Measurements from ENCODE around the gene KCNJ14. TPM values are rescaled to one million over a fixed set of nuclear protein-coding genes. Genes with fewer than 3 reads are reported as not detected.

KCNJ14 gene
- total and polyA plus RNA-seq, 2 of the 8 experiments (the other 6 are each of a cell fraction or from before 2014, with no cell fraction given): 0.45 to 0.89 TPM

GRCh38 chr19:48445256-48445605, 10.1 kb upstream of the KCNJ14 start:
- H3K27me3 ChIP-seq (replicated peaks in 1 of 4; ENCODE audit: control insufficient read depth in 3 of 4, extremely low read depth in 1 of 4, insufficient read depth in 3 of 4, low read length in 3 of 4): no peaks in the 10 kb centered on the region
- TF ChIP-seq RAD21 (IDR thresholded peaks at IDR 0.05 in 1 of 2, conservative IDR thresholded peaks at IDR 0.05 in 1 of 2; ENCODE audit: low read depth in 2 of 2, low read length in 2 of 2): peak; percentile 9 to 24; a peak in 2 of 4 replicates
- TF ChIP-seq ATF2 (IDR thresholded peaks at IDR 0.05; ENCODE audit: low read length): no peak
- peak in 2 of 3 experiments; percentile 33 to 37; a peak in 2 of 4 replicates for TF ChIP-seq CTCF (IDR thresholded peaks at IDR 0.05; ENCODE audit: control extremely low read depth in 1 of 3, insufficient read depth in 1 of 3, low read depth in 1 of 3, low read length in 3 of 3)
- peak; percentile 41 for TF ChIP-seq TAF7 (optimal IDR thresholded peaks at IDR 0.05; ENCODE audit: borderline replicate concordance, low read depth, low read length)
- H2BK120ac ChIP-seq (replicated peaks; ENCODE audit: low read depth, low read length): no peak overlapping the region
- H4K8ac ChIP-seq (ENCODE audit: extremely low read depth, insufficient read depth, low read length): no peak overlapping the region
- H3K4me2 ChIP-seq (ENCODE audit: insufficient read depth in 1 of 2, low read depth in 2 of 2, low read length in 2 of 2): peak overlapping the region; percentile 53 to 85
- no peak overlapping the region for H4K91ac ChIP-seq (replicated peaks; ENCODE audit: insufficient read length, low read length)
- peaks cover 2% of the 10 kb centered on the region; the same call in 1 of the 2 replicates for H3K79me1 ChIP-seq (ENCODE audit: low read depth, low read length)
- peak overlapping the region; percentile 54; the same call in 1 of the 2 replicates for H2AFZ ChIP-seq (ENCODE audit: low read length)
- peaks cover 6 to 26% (median 20%) of the 10 kb centered on the region in 4 experiments for H3K36me3 ChIP-seq (ENCODE audit: control insufficient read depth in 2 of 4, insufficient read depth in 4 of 4, low read length in 3 of 4)
- peak overlapping the region; percentile 32; the same call in 1 of the 2 replicates for H2BK5ac ChIP-seq (ENCODE audit: low read depth, low read length)
- H2BK20ac ChIP-seq (ENCODE audit: low read length): no peak overlapping the region
- FAIRE-seq (no peak), DNase-seq (ENCODE audit: low read depth in 1 of 2, low spot score in 2 of 2) (peak in 1 of 2 experiments; percentile 53)
- peaks cover 0 to 8% of the 10 kb centered on the region in 2 experiments; a peak in 2 of 4 replicates for H3K79me2 ChIP-seq (ENCODE audit: control insufficient read depth in 1 of 2, insufficient read depth in 2 of 2, low read length in 2 of 2)
- H3K4me3 ChIP-seq (ENCODE audit: extremely low read depth in 1 of 4, insufficient read depth in 2 of 4, low read depth in 3 of 4, low read length in 4 of 4): peak overlapping the region; percentile 80 to 99 (median 95)
- ChIA-PET CTCF (ENCODE audit: partially characterized antibody) (interaction anchor here (0.5 to 1.9 kb wide), 7 partner anchors 11 to 1012 kb away, joined by 3 to 8 read pairs (median 4); no protein-coding TSS in a partner anchor), POLR2A (ENCODE audit: partially characterized antibody) (interaction anchor here (0.7 to 3.0 kb wide), 9 partner anchors 10 to 82 kb away, joined by 3 to 13 read pairs (median 6); partner anchors contain the start of genes KCNJ14, KDELR1 and TMEM143)
- no peak overlapping the region; the same call in 1 of the 2 replicates for H2BK12ac ChIP-seq (ENCODE audit: low read depth, low read length)
- H3K9me3 ChIP-seq (ENCODE audit: insufficient read depth in 2 of 2, low read depth in 1 of 2, low read length in 1 of 2): no peaks in the 10 kb centered on the region
- H3K18ac ChIP-seq (ENCODE audit: extremely low read depth, low read length): no peak overlapping the region
- no peak overlapping the region for H2BK15ac ChIP-seq (ENCODE audit: low read length)
- no peak overlapping the region for H3K14ac ChIP-seq (ENCODE audit: insufficient read length)
- peak overlapping the region; percentile 62; the same call in 1 of the 2 replicates for H3K27ac ChIP-seq (ENCODE audit: low read depth, low read length)
- no peak overlapping the region for H3K23ac ChIP-seq (ENCODE audit: insufficient read length)
- H3K56ac ChIP-seq (replicated peaks; ENCODE audit: insufficient read length, low read depth, low read length): no peak overlapping the region
- H3K4ac ChIP-seq (replicated peaks; ENCODE audit: insufficient read length, low read depth, low read length): no peak overlapping the region
- WGBS, 2 experiments (ENCODE audit: extremely low coverage in 1 of 2, insufficient coverage in 1 of 2, insufficient read length in 1 of 2, insufficient replicate concordance in 2 of 2, low coverage in 1 of 2, low lambda C conversion rate in 2 of 2, missing lambda C conversion rate in 1 of 2): 31% methylated on average over 6 of the region's 6 CpGs; no CpG with 5 or more reads in 1 of the 2 experiments
- H4K20me1 ChIP-seq (replicated peaks in 1 of 2; ENCODE audit: control insufficient read depth in 1 of 2, insufficient read depth in 2 of 2, low read length in 2 of 2): peaks cover 0 to 11% of the 10 kb centered on the region in 2 experiments
- H3K4me1 ChIP-seq (replicated peaks in 1 of 4; ENCODE audit: control insufficient read depth in 3 of 4, insufficient read depth in 4 of 4, low read length in 3 of 4): peaks cover 0 to 5% (median 4%) of the 10 kb centered on the region in 4 experiments; a peak in 4 of 7 replicates
- H3K23me2 ChIP-seq (ENCODE audit: low read depth, low read length): peaks cover 9% of the 10 kb centered on the region
- H3K9ac ChIP-seq (replicated peaks in 1 of 4; ENCODE audit: extremely low read depth in 1 of 4, low read depth in 3 of 4, low read length in 3 of 4): peak overlapping the region in 2 of 4 experiments; percentile 64 to 91; a peak in 2 of 7 replicates
- no peak overlapping the region for H2AK5ac ChIP-seq (ENCODE audit: low read depth, low read length)
- no peak overlapping the region for H4K5ac ChIP-seq (ENCODE audit: insufficient read length, low read depth, low read length)

All from H1 (cell line).